Loucy (cell line): Measurements from ENCODE around the gene MMP12.

ENCODE experiments used
- H2AFZ ChIP-seq: fragments of 200-600 bp; sonication (generic); 2 replicates; pipeline ENCODE4 v1.6.0; 2016; ENCODE audit warnings: antibody characterized with exemption, mild to moderate bottlenecking, low read length, moderate library complexity
- H3F3A ChIP-seq: fragments of 200-600 bp; 2 replicates; pipeline ENCODE4 v1.6.0; 2016; ENCODE audit warnings: antibody characterized with exemption, low read depth, mild to moderate bottlenecking
- H3K27me3 ChIP-seq: fragments of 200-600 bp; sonication (generic); 2 replicates; pipeline ENCODE4 v1.6.1; 2014; ENCODE audit warnings: low read length, mild to moderate bottlenecking; ENCODE audit not compliant: insufficient read depth, poor library complexity, severe bottlenecking
- H3K36me3 ChIP-seq: fragments of 200-600 bp; sonication (generic); 2 replicates; pipeline ENCODE4 v1.6.1; 2016; ENCODE audit warnings: low read length; ENCODE audit not compliant: insufficient read depth
- H3K4me1 ChIP-seq: fragments of 200-600 bp; sonication (generic); 2 replicates; pipeline ENCODE4 v1.5.1; 2014; ENCODE audit warnings: low read length, mild to moderate bottlenecking; ENCODE audit not compliant: insufficient read depth, poor library complexity, severe bottlenecking
- H3K4me2 ChIP-seq: fragments of 200-600 bp; sonication (generic); 2 replicates; pipeline ENCODE4 v1.6.0; 2014; ENCODE audit warnings: antibody characterized with exemption, low read length, low read depth, mild to moderate bottlenecking; ENCODE audit not compliant: poor library complexity, severe bottlenecking
- H3K4me3 ChIP-seq: fragments of 200-600 bp; sonication (generic); 2 replicates; pipeline ENCODE4 v1.5.1; 2014; ENCODE audit warnings: low read length, mild to moderate bottlenecking, mixed read lengths; ENCODE audit not compliant: poor library complexity, severe bottlenecking
- H3K79me2 ChIP-seq: fragments of 200-600 bp; sonication (generic); 2 replicates; pipeline ENCODE4 v1.6.1; 2014; ENCODE audit warnings: low read length; ENCODE audit not compliant: insufficient read depth
- H3K9ac ChIP-seq: fragments of 200-600 bp; sonication (generic); 2 replicates; pipeline ENCODE4 v1.6.0; 2014; ENCODE audit warnings: mild to moderate bottlenecking, low read depth, low read length, moderate library complexity; ENCODE audit not compliant: poor library complexity, severe bottlenecking
- H3K9me2 ChIP-seq: fragments of 200-600 bp; sonication (generic); replicated peaks from 2 replicates; pipeline ENCODE4 v1.6.1; 2016; ENCODE audit warnings: low read depth, low read length, mixed read lengths
- H3K9me3 ChIP-seq: fragments of 200-600 bp; sonication (generic); 2 replicates; pipeline ENCODE4 v1.6.1; 2014; ENCODE audit warnings: mild to moderate bottlenecking, antibody characterized with exemption, low read length, low read depth; ENCODE audit not compliant: insufficient read depth
- H4K20me1 ChIP-seq: fragments of 200-600 bp; sonication (generic); 2 replicates; pipeline ENCODE4 v1.6.0; 2014; ENCODE audit warnings: antibody characterized with exemption, low read length, mild to moderate bottlenecking; ENCODE audit not compliant: insufficient read depth, poor library complexity, severe bottlenecking
- EZH2phosphoT487 ChIP-seq: fragments of 200-600 bp; IDR thresholded peaks from 2 replicates; pipeline ENCODE4 v1.6.1; 2018; ENCODE audit warnings: antibody characterized with exemption, mild to moderate bottlenecking, moderate library complexity, borderline replicate concordance
- TF ChIP-seq, protein P1 (sequence below): fragments of 200-600 bp; sonication (generic); conservative IDR thresholded peaks from 2 replicates; pipeline ENCODE4 v1.5.1; 2014; ENCODE audit warnings: mild to moderate bottlenecking, antibody characterized with exemption, low read length

The MMP12 gene

DNA sequence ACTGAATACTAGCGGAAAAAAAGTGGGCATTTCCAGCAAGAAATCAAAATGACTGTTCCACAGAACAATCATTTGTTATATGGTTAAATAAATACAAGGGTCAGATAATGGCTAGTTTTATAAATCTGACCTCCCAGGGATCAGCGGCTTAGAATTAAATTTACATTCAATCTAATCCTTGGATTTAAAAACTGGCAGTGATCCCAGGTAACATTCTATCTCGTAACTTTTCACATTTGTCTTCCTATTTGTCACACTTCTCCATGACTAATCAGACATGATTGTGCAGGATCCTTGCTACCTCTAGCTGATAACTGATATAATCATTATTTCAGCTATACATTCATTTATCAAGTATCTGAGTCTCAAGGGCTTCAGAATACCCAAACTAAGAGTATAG is 28.5 kb downstream of the MMP12 start:
- Histone ChIP-seq H3F3A (no peaks in the 10 kb centered on the region), H3K9me3 (no peaks in the 10 kb centered on the region), H3K36me3 (no peaks in the 10 kb centered on the region), H3K9me2 (no peaks in the 10 kb centered on the region), H3K27me3 (no peaks in the 10 kb centered on the region), H3K9ac (no peak overlapping the region), H2AFZ (no peak overlapping the region), H3K79me2 (no peaks in the 10 kb centered on the region), H4K20me1 (no peaks in the 10 kb centered on the region), H3K4me2 (no peak overlapping the region), H3K4me3 (no peak overlapping the region), H3K4me1 (no peaks in the 10 kb centered on the region)
- no peak for TF ChIP-seq EZH2phosphoT487
- TF ChIP-seq, protein P1, sequence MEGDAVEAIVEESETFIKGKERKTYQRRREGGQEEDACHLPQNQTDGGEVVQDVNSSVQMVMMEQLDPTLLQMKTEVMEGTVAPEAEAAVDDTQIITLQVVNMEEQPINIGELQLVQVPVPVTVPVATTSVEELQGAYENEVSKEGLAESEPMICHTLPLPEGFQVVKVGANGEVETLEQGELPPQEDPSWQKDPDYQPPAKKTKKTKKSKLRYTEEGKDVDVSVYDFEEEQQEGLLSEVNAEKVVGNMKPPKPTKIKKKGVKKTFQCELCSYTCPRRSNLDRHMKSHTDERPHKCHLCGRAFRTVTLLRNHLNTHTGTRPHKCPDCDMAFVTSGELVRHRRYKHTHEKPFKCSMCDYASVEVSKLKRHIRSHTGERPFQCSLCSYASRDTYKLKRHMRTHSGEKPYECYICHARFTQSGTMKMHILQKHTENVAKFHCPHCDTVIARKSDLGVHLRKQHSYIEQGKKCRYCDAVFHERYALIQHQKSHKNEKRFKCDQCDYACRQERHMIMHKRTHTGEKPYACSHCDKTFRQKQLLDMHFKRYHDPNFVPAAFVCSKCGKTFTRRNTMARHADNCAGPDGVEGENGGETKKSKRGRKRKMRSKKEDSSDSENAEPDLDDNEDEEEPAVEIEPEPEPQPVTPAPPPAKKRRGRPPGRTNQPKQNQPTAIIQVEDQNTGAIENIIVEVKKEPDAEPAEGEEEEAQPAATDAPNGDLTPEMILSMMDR = no peak

DNA sequence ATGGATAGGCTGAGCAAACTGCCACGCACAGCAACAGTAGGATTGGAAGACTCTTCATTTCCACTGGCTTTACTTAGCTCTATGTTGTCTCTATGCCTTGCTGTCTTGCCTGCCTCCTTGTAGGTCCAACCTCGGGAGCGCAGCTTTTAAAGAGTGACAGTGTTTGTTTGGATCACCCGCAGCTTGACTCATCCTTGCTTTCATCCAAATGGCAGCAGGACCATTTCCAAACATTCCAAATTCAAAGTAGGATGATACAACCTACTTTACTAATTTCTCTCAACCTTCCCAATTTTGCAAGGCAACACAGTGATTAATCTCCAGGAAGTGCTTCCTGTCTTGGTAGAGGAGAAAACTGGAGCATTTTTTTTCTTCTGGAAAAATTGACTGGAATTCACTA is 31.3 kb downstream of the MMP12 start, which contains the start of gene MMP3:
Gene MMP3, minus strand, starts transcription at position 121 of the 400 bp plus-strand sequence. Its CDS starts 63 bp downstream, at position 58.
- H3K4me1 ChIP-seq = no peaks in the 10 kb centered on the region
- TF ChIP-seq, protein P1 = no peak
- no peak for TF ChIP-seq EZH2phosphoT487
- H3K36me3 ChIP-seq = no peaks in the 10 kb centered on the region
- H3K4me2 ChIP-seq = no peak within 1 kb of the TSS
- no peaks in the 10 kb centered on the region for H3K27me3 ChIP-seq
- H3K9me3 ChIP-seq = no peaks in the 10 kb centered on the region
- no peaks in the 10 kb centered on the region for H3K79me2 ChIP-seq
- no peak within 1 kb of the TSS for H3K9ac ChIP-seq
- no peaks in the 10 kb centered on the region for H3F3A ChIP-seq
- H3K4me3 ChIP-seq = no peak within 1 kb of the TSS
- no peak within 1 kb of the TSS for H2AFZ ChIP-seq
- no peaks in the 10 kb centered on the region for H3K9me2 ChIP-seq
- H4K20me1 ChIP-seq = no peaks in the 10 kb centered on the region

DNA sequence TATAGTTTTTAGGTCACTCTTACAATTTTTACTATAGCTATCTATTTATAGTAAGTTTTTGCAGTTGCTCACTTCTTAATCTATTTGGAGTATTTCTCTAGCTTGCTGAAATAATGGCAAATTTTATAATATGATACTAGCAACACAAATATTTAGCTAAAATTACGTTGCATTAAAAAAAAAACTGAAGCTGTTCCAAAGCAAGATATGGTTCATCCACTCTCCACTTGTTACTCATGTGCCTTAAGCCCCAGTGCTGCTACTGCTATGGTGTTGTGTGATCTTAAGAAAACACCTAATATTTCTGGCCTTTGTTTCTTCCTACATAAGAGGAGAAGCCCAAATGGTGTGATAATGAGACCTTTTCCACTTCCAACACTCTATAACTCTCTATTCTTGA is 31.9 kb downstream of the MMP12 start:
- Histone ChIP-seq H3K4me3 (no peak overlapping the region), H2AFZ (no peak overlapping the region), H3K27me3 (no peaks in the 10 kb centered on the region), H3K9ac (no peak overlapping the region), H3K79me2 (no peaks in the 10 kb centered on the region), H3K9me2 (no peaks in the 10 kb centered on the region), H4K20me1 (no peaks in the 10 kb centered on the region), H3K4me2 (no peak overlapping the region), H3K4me1 (no peaks in the 10 kb centered on the region), H3K9me3 (no peaks in the 10 kb centered on the region), H3F3A (no peaks in the 10 kb centered on the region), H3K36me3 (no peaks in the 10 kb centered on the region)
- TF ChIP-seq EZH2phosphoT487 = no peak
- TF ChIP-seq, protein P1 = no peak
